Fibroblast of the conjunctiva (primary cell): ENCODE results near the gene P3H2.
"Not testable (repeated sequence)": the region's sequence is repeated elsewhere in the genome, so short reads cannot be mapped to it uniquely, and the experiment has no call there.

Source experiments
- DNase-seq: peaks from one replicate; pipeline ENCODE4 v3.0.0-alpha.2; 2010; ENCODE audit warnings: low read depth

P3H2 gene

DNA sequence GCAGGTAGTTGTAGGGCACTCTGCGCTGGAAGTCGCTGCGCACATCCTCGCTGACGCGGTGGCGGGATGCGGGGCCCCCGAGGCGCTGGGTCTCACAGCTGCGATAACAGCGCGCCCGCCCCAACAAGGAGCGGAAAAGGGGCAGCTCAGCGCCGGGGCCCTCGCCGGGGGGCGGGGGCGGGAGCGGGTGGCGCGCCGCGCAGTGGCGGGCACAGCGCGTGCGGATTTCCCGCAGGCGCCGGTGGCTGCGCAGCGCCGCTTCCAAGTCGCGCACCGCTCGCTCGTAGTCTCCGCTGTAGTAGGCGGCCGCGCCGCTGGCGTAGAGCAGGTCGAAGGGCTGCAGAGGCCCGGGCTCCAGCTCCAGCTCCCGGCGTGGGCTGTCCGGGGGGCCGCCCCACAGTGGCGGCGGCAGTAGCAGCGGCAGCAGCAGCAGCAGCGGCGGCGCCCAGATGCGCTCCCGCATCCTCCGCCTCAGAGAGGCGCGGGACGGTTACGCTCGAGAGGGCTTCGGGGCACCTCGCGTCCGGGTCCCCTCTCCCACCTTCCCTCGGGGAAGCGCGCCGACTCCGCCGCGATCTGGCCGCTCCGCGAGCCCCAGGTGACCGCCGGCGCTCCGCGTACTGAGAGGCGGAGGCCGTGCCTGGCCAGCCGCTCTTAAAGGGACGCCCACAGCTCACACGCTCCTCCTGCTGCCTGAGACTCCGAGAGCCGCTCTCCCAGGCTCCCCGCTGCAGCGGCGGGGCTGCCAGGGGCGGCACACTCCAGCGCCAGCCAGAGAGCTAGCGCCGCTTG, at the start of gene P3H2:
P3H2 (minus strand) TSS at position 629 of the 792 bp plus-strand sequence; CDS start at position 463, 166 bp downstream.
- DNase-seq, result peak; percentile 89

- DNase-seq, result no peak
Observed at GRCh38 chr3:190169877-190170276, 49.2 kb upstream of the P3H2 start.

DNA sequence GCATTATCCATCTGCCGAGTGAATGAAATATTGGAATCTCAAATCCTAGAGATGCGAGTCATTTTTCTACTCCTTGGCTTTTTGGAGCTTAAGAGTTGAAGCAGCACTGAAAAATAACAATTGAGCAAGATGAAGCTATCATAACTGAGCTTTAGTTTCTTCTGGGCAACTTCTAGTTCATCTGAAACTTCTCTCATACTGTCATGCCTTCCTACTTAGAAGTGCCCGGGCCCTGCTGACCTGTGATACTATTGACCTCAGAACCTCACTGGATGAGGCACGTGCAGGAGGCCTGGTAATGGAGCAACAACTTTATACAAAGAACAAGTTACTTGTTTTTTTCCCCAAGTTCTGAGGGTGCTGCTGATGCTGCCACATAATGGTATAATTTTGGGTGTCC, 48.5 kb upstream of the P3H2 start:
- no peak for DNase-seq

GRCh38 chr3:190167936-190168680, 47.4 kb upstream of the P3H2 start:
- no peak for DNase-seq

DNA sequence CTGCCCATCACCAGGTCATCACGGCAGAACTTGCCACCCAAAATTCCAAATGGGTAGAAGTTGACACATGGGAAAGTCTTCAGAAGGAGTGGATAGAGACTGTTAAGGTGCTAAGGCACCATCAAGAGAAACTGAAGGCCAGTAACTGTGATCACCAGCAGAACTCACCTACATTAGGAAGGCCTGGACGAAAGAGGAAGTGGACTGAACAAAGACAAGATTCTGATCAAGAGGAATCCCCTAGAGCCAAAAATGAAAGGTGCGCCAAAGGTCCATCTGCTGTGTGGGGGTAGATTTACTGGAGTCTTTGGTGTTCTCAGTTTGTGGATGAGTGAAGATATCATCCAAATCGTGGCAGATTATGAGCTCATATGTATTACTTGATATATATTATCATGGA, 46.3 kb upstream of the P3H2 start:
- no peak for DNase-seq

DNA sequence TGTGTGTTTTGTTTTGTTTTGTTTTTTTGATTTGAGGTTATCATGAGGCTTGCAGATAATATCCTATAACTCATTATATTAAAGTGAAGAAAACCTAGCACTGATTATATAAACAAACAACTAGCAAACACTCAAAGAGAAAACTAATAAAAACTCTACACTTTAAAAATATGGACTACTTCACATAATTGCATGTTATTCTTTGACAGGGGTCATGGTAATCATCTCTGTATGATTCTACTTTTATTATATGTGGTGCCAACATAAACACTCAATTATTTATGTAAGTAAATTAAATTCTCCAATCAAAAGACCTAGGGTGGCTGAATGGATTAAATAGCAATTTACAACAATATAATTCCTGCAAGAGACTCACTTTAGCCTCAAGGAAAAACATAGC, 44.6 kb upstream of the P3H2 start:
- no peak for DNase-seq

DNA sequence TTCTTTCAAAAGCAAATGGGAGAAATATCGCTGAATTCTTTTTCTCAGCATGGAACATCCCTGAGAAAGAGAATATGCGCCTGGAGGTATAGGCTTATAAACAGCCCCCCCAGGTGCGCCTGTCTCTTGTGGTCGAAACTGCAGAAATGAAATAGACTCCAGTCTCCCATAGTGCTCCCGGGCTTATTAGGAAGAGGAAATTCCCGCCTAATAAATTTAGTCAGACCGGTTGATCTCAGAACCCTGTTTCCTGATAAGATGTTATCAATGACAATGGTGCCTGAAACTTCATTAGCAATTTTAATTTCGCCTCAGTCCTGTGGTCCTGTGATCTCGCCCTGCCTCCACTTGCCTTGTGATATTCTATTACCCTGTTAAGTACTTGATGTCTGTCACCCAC, 41.3 kb upstream of the P3H2 start:
- not testable (repeated sequence) for DNase-seq

- no peak for DNase-seq
Observed at GRCh38 chr3:190159902-190160435, 39.3 kb upstream of the P3H2 start.

GRCh38 chr3:190158261-190158660, 37.6 kb upstream of the P3H2 start:
- DNase-seq, result no peak

DNA sequence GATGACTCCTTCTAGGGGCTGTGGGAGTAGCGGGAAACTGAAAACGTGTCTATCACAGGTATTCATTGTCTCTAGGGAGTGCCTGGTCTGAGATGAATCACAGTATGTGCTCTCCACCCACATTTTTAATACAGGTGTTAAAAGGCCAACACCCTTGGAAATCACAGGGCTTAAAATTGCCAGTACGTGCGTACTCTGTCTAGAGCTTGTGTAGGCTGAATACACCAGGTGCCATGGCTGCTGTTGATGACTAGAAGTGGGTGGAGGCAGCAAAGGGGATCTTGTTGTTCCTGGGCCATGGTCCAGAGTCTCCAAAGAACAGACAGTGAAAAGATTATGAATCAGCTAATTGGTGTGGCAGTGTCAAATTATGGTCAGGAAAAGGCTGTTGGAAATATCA, 35.1 kb upstream of the P3H2 start:
- DNase-seq, result no peak

GRCh38 chr3:190150681-190151080, 30.0 kb upstream of the P3H2 start:
- DNase-seq, result no peak

DNA sequence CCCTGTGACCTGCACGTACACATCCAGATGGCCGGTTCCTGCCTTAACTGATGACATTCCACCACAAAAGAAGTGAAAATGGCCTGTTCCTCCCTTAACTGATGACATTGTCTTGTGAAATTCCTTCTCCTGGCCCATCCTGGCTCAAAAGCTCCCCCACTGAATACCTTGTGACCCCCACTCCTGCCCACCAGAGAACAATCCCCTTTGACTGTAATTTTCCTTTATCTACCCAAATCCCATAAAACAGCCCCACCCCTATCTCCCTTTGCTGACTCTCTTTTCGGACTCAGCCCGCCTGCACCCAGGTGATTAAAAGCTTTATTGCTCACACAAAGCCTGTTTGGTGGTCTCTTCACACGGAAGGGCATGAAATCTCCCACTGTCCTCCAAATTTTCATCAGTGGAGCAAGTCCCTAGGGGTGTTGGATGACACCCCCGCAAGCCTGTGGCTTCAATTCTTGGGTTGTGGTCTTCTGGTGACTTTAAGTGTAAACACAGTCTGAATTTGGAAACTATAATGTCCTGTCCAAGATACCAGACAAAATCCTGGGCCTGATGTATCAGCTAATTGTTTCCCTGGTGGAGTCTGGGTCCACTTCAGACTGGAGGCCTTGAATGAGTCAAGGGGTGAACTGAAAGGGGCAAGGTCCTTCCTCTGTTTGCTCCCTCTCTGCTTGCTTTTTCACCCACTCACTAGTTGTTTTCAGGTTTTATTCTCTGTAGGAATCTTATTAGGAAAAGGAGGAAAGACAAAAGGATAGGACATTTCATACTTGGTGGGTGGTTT, 29.3 kb upstream of the P3H2 start:
- not testable (repeated sequence) for DNase-seq

DNA sequence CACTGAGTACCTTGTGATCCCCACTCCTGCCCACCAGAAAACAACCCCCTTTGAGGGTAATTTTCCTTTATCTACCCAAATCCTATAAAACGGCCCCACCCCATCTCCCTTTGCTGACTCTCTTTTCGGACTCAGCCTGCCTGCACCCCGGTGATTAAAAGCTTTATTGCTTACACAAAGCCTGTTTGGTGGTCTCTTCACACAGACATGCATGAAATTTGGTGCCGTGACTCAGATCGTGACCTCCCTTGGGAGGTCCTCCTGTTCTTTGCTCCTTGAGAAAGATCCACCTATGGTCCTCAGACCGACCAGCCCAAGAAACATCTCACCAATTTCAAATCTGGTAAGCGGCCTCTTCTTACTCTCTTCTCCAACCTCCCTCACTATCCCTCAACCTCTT, 24.1 kb upstream of the P3H2 start:
- not testable (repeated sequence) for DNase-seq

GRCh38 chr3:190142041-190142440, 21.3 kb upstream of the P3H2 start:
- DNase-seq, result no peak

- DNase-seq, result no peak
Observed at GRCh38 chr3:190139365-190139764, 18.7 kb upstream of the P3H2 start.

GRCh38 chr3:190132371-190132770, 11.7 kb upstream of the P3H2 start:
- DNase-seq, result no peak

DNA sequence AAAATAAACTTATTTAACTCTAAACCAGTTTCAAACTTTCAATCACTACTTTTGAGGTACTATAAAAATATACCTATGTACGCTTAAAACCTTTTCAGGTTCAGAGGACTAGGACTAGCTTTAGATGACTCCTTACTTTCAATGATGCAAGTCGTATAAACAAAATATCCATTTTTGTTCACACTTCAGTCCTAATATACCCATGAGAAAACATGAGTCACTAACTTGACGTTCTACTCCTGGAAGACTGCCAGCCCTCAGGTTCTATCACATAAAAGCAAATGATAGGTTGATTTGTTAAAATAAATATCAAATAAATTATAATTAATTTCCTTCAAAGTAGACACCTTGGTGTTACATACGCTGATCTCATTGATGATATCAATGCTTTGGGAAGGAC, 10.6 kb upstream of the P3H2 start:
- peak; percentile 45 for DNase-seq

GRCh38 chr3:190130696-190131095, 10.0 kb upstream of the P3H2 start:
- peak; percentile 47 for DNase-seq

DNA sequence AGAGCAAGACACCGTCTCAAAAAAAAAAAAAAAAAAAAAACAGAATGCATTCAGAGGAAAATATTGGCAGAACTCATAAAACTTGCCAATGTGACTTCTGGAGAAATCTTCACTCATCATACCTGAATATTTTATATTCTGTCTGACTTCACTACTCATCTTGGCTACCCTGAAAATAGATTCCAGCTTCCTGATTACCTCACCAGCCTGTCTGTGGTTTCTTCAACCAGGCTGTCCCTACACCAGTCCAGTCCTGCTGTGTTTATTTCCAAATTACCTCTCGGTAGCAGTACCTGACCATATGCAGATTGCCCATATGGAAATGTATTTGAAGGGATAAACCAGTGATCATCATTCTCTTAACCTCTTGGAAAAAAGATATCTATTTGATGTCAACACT, 9.3 kb upstream of the P3H2 start:
- DNase-seq, result no peak

GRCh38 chr3:190127797-190128196, 7.1 kb upstream of the P3H2 start:
- no peak for DNase-seq

DNA sequence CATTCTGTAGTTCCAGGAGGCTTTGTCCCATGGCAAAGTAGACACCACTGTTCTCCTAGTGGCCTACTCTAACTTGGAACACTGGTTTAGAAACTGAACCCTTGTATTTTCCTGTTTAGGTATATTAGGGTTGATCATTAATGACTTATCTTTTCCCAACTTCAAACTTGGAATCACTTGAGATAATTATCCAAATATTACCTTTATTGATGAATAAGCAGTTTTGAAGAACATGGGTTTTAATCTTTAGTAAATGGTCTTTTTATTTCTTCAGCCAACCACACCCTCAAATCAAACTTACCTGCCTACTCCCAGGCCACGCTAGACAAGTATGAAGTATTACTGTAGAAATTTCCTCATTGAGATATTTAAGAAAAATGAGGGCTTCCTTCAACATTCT, 6.5 kb upstream of the P3H2 start:
- DNase-seq, result no peak

GRCh38 chr3:190125436-190126068, 4.9 kb upstream of the P3H2 start:
- DNase-seq, result no peak
